KMS-11 (cell line): ENCODE data around the gene TNFRSF12A.

ENCODE experiments used
- H2AFZ ChIP-seq: fragments of 200-600 bp; sonication (generic); 2 replicates; pipeline ENCODE4 v1.6.1; 2016; ENCODE audit warnings: antibody characterized with exemption, mixed run types, low read depth
- H3K27ac ChIP-seq: fragments of 200-600 bp; sonication (generic); 2 replicates; pipeline ENCODE4 v1.6.1; 2016; ENCODE audit warnings: mild to moderate bottlenecking, mixed run types
- H3K27me3 ChIP-seq: fragments of 200-600 bp; sonication (generic); 2 replicates; pipeline ENCODE4 v1.6.1; 2017; ENCODE audit warnings: mild to moderate bottlenecking, low read depth, mixed run types, moderate library complexity; ENCODE audit not compliant: insufficient read depth
- H3K36me3 ChIP-seq: fragments of 200-600 bp; sonication (generic); 2 replicates; pipeline ENCODE4 v1.6.1; 2017; ENCODE audit warnings: mild to moderate bottlenecking, mixed run types; ENCODE audit not compliant: insufficient read depth
- H3K4me1 ChIP-seq: fragments of 200-600 bp; sonication (generic); 2 replicates; pipeline ENCODE4 v1.6.1; 2016; ENCODE audit warnings: mild to moderate bottlenecking, low read depth, mixed run types; ENCODE audit not compliant: poor library complexity, severe bottlenecking
- H3K4me2 ChIP-seq: fragments of 200-600 bp; sonication (generic); 2 replicates; pipeline ENCODE4 v1.7.0; 2016; ENCODE audit warnings: mild to moderate bottlenecking, mixed run types
- H3K4me3 ChIP-seq: fragments of 200-600 bp; sonication (generic); IDR thresholded peaks from 2 replicates; pipeline ENCODE4 v1.6.1; 2017; ENCODE audit warnings: low read depth, low read length, mixed read lengths; ENCODE audit not compliant: insufficient read depth
- H3K79me2 ChIP-seq: fragments of 200-600 bp; sonication (generic); 2 replicates; pipeline ENCODE4 v1.6.1; 2016; ENCODE audit warnings: low read depth, mixed run types; ENCODE audit not compliant: insufficient read depth
- H3K9ac ChIP-seq: fragments of 200-600 bp; sonication (generic); 2 replicates; pipeline ENCODE4 v1.6.1; 2016; ENCODE audit warnings: mild to moderate bottlenecking, mixed run types
- H4K20me1 ChIP-seq: fragments of 200-600 bp; sonication (generic); 2 replicates; pipeline ENCODE4 v1.6.1; 2016; ENCODE audit warnings: mild to moderate bottlenecking, mixed run types; ENCODE audit not compliant: insufficient read depth
- CTCF ChIP-seq: fragments of 200-600 bp; sonication (generic); conservative IDR thresholded peaks from 2 replicates; pipeline ENCODE4 v1.6.1; 2017; ENCODE audit warnings: low read depth, mild to moderate bottlenecking, antibody characterized with exemption, low read length, moderate library complexity, mixed read lengths

The TNFRSF12A gene

GRCh38 chr16:2973093-2973492 lies 47.1 kb upstream of the TNFRSF12A start:
- no peak overlapping the region for H2AFZ ChIP-seq
- H3K36me3 ChIP-seq, result no peaks in the 10 kb centered on the region
- H4K20me1 ChIP-seq, result no peaks in the 10 kb centered on the region
- H3K4me2 ChIP-seq, result no peak overlapping the region
- peaks cover 11% of the 10 kb centered on the region for H3K4me1 ChIP-seq
- H3K27ac ChIP-seq, result no peak overlapping the region
- H3K4me3 ChIP-seq, result no peak overlapping the region
- H3K79me2 ChIP-seq, result peaks cover 34% of the 10 kb centered on the region; the same call in 1 of the 2 replicates
- no peak for TF ChIP-seq CTCF
- no peaks in the 10 kb centered on the region for H3K27me3 ChIP-seq
- H3K9ac ChIP-seq, result no peak overlapping the region

- H3K27ac ChIP-seq, result no peak overlapping the region
Observed at GRCh38 chr16:2973605-2974318, 46.4 kb upstream of the TNFRSF12A start.

GRCh38 chr16:2974319-2975056 lies 45.7 kb upstream of the TNFRSF12A start:
- Histone ChIP-seq H3K36me3 (no peaks in the 10 kb centered on the region), H3K27ac (no peak overlapping the region)

More at GRCh38 chr16:2973605-2974318, 46.4 kb upstream of the TNFRSF12A start:
- Histone ChIP-seq H3K4me3 (no peak overlapping the region), H2AFZ (no peak overlapping the region), H3K79me2 (peaks cover 41% of the 10 kb centered on the region; the same call in 1 of the 2 replicates), H3K9ac (no peak overlapping the region), H3K4me2 (no peak overlapping the region), H3K36me3 (no peaks in the 10 kb centered on the region), H4K20me1 (no peaks in the 10 kb centered on the region), H3K4me1 (peaks cover 11% of the 10 kb centered on the region), H3K27me3 (no peaks in the 10 kb centered on the region)
- TF ChIP-seq CTCF, result no peak

GRCh38 chr16:2975161-2975795 lies 44.9 kb upstream of the TNFRSF12A start:
- Histone ChIP-seq H3K79me2 (peaks cover 45% of the 10 kb centered on the region; the same call in 1 of the 2 replicates), H3K36me3 (no peaks in the 10 kb centered on the region), H3K4me1 (peaks cover 17% of the 10 kb centered on the region), H4K20me1 (no peaks in the 10 kb centered on the region), H3K4me2 (no peak overlapping the region), H3K4me3 (no peak overlapping the region), H3K27me3 (no peaks in the 10 kb centered on the region), H3K27ac (no peak overlapping the region), H2AFZ (no peak overlapping the region), H3K9ac (no peak overlapping the region)
- TF ChIP-seq CTCF, result no peak

More at GRCh38 chr16:2974319-2975056, 45.7 kb upstream of the TNFRSF12A start:
- H3K27me3 ChIP-seq, result no peaks in the 10 kb centered on the region
- no peak overlapping the region for H3K4me2 ChIP-seq
- H2AFZ ChIP-seq, result no peak overlapping the region
- H4K20me1 ChIP-seq, result no peaks in the 10 kb centered on the region
- H3K4me3 ChIP-seq, result no peak overlapping the region
- H3K79me2 ChIP-seq, result peaks cover 48% of the 10 kb centered on the region; the same call in 1 of the 2 replicates
- H3K9ac ChIP-seq, result no peak overlapping the region
- TF ChIP-seq CTCF, result no peak
- H3K4me1 ChIP-seq, result peaks cover 17% of the 10 kb centered on the region
